NCI-H187 treated with DMSO at 0.1 percent for 48 hours (cell line): ENCODE data around the gene PXMP2.
"Not testable (repeated sequence)": the region's sequence is repeated elsewhere in the genome, so short reads cannot be mapped to it uniquely, and the experiment has no call there.

ENCODE experiments used
- DNase-seq: peaks from one replicate; lab custom pipeline; 2025; lab: John Stamatoyannopoulos, UW

PXMP2 gene

DNA sequence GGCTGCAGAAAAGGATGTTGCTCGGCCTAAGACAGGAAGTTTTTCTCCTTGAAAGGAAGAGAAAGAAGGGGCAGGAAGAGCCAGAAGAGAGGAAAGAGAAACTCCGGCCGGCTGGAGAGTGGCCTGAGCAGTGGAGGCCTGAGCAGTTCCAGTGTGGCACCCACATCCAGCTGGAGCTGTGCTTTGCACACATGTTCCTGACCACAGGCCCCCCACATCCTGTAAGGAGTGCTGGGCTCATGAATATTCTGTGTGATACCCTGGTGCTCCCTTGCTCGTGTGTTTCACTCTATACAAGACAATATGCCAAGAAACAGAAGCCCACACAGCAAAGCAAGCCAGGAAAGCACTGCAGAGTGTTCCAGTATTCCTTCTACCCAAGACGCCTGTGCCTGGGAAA lies 27.3 kb upstream of the PXMP2 start:
- no peak for DNase-seq

- DNase-seq = no peak
Observed at GRCh38 chr12:132660996-132661395, 26.4 kb upstream of the PXMP2 start.

DNA sequence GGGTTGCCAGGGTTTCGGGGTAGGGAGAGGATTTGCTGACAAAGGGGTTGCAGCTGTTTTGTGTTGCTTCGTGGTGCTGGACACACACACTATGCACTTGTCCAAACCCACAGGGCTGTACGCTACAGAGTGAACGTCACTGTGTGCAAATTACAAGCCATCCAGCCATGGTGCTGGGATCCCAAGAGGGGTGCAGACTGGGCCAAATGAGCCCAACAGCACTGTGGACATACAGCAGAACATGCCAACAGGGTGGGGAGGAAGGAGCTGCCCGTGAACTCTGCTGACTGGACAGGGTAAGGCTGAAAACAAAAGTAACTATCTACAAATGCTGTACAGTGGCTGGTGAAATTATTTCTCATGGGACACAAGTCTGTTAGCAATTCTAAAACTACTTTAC lies 25.4 kb upstream of the PXMP2 start:
- no peak for DNase-seq

GRCh38 chr12:132662901-132663755 lies 24.3 kb upstream of the PXMP2 start:
- no peak for DNase-seq

GRCh38 chr12:132664206-132665148 lies 22.9 kb upstream of the PXMP2 start:
- no peak for DNase-seq

- no peak for DNase-seq
Observed at GRCh38 chr12:132665149-132665491, 22.3 kb upstream of the PXMP2 start.

DNA sequence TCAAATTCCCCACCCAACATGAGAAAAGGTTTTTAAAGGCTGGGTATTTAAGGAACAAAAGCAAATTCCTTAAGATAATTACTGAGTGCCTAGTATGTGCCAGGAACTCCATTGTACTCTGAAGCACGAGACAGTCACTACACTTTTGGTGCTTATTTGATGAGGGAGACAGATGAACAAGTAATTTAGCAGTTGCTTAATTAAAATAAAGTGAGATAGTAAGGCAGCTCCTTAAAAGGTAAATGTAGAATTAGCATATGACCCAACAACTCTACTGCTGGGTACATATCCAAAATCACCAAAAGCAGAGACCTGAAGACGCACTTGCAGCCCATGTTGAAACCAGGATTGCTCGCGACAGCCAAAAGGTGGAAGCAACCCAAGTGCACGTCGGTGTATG lies 21.6 kb upstream of the PXMP2 start:
- no peak for DNase-seq

GRCh38 chr12:132668191-132669088 lies 18.9 kb upstream of the PXMP2 start:
- DNase-seq = no peak

DNA sequence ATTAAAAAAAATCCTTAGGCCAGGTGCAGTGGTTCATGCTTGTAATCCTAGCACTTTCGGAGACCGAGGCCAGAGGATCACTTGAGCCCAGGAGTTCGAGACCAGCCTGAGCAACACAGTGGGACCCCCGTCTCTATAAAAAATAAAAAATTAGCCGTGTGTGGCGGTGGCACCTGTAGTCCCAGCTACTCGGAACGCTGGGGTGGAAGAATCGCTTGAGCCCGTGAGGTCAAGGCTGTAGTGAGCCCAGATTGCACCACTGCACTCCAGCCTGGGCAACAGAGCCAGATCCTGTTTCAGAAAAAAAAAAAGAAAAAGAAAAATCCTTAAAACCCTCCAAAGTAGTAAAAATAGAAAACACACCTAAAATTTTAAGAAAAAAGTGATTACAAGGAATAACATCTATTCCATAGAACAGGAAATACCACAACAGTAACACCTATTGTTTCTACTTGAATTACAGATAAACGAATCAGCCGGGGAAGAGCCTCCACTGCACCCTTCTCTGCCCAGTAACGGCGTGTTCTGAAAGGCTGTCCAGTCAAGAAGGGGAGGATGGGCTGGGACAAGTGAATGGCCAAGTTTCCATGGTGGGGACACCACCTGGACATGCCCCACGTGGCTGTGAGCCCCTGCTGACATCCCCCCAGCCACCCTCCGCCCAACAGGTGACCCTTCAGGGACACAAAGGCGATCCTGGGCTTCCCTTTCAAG lies 18.1 kb upstream of the PXMP2 start:
- DNase-seq = no peak

- DNase-seq = no peak
Observed at GRCh38 chr12:132672116-132672515, 15.3 kb upstream of the PXMP2 start.

GRCh38 chr12:132672678-132673077 lies 14.7 kb upstream of the PXMP2 start:
- DNase-seq = no peak

DNA sequence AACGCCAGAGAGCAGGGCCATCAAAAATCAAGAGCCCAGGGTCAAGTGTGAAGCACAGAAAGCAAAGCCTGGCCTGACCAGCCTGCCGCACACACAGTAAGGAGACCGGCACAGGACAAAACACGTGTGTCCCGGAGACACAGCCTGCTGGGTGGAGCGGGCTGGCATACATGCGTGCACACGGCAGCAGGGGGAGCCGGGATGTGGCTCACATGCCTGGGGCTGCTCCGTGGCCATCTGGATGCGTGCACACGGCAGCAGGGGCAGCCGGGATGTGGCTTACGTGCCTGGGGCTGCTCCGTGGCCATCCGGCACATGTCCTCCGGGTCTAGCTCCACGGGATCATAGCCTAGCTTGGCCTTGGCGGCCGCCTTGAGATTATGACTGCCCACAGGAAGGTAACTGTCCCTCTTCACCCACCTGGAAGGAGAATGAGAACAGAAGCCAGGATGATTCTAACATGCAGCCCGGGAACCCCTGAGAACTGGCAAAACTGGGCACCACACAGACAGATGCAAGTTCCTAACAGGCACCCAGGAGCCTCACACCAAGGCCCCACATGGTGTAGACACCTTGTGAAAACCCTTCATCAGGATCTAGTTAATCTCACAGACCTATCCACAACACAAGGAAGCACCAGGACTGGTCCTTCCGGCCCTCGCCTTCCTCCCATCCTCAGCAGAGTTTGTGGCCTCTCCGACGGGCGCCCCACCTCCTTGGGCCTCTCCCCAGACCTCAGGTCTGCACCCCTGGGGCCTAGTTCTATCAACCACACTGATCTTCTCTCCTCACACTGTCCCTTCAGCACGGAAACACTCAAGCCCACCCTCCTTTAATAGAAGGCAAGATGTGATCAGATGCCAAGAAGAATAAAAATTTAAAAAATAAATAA lies 13.9 kb upstream of the PXMP2 start:
- DNase-seq = no peak

- no peak for DNase-seq
Observed at GRCh38 chr12:132674561-132674960, 12.8 kb upstream of the PXMP2 start.

DNA sequence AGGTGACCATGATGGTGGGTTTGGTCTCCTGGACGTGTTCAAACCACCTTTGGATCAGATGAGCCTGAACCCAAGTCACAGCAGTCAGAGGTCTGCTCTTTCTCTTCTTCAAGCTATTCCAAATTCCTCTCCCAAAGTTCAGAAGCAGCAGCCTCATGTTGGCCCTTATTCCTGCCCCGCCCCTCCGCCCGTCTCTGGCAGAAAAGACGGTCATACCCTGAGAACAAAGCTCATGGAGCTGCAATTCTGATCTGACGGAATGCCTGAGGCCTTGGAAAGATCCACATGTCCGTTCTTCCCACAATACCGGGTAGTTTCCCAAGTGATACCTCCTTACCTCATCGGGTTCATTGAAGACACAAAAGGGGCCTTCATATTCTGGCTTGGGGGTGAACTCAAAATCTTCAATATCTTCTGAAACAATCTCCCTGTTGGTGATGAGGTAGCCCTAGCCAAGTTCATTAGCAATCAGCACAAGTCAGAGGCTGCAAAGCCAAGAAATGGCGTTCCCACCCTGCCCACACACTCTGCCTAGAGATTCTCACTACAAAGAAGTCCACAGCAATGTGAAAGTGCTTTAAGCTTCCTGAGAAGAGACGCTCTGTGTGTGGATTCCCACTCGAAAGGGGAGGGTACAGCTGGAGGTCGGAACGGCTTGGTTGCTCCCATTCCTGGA lies 11.5 kb upstream of the PXMP2 start:
- no peak for DNase-seq

- no peak for DNase-seq
Observed at GRCh38 chr12:132677492-132677891, 9.9 kb upstream of the PXMP2 start.

GRCh38 chr12:132685400-132685799 lies 2.0 kb upstream of the PXMP2 start:
- no peak for DNase-seq

DNA sequence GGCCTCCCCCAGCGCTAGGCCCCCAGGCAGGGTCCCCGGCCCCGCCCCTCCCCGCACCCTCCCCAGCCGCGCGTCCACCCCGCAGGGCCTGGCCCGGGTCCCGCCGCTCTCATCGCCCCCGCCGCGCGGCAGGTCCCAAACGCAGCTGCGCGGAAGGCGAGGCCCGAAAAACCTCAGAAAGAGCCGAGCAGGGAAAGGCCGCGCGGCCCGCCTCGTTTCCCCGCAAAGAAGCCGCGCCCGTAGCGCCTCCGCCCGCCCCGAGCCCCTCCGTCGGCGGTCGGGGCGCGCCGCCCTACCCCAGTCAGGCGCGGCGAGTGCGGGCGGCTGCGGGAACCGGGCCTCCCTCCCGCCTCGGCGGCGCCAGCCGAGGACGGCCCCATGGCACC lies 569 bp upstream of the PXMP2 start:
- DNase-seq = no peak

- DNase-seq = no peak
Observed at GRCh38 chr12:132689227-132689626, 1.8 kb downstream of the PXMP2 start.

- DNase-seq = no peak
Observed at GRCh38 chr12:132690112-132690511, 2.7 kb downstream of the PXMP2 start.

DNA sequence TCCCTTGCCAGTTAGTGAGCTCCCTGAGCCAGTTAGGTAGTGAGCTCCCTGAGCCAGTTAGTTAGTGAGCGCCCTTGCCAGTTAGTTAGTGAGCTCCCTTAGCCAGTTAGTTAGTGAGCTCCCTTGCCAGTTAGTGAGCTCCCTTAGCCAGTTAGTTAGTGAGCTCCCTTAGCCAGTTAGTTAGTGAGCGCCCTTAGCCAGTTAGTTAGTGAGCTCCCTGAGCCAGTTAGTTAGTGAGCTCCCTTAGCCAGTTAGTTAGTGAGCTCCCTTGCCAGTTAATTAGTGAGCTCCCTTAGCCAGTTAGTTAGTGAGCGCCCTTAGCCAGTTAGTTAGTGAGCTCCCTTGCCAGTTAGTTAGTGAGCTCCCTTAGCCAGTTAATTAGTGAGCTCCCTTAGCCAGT lies 4.6 kb downstream of the PXMP2 start:
- not testable (repeated sequence) for DNase-seq
